Measurements from ENCODE around the gene AKAP8L.

Gene AKAP8L

GRCh38 chr19:15418579-15419412 is at the start of gene AKAP8L:
Gene AKAP8L, minus strand, starts transcription at chr19:15418988. Its CDS starts 65 bp downstream, at chr19:15418923.
- H3K27ac Mint-ChIP-seq, result peak within 1 kb of the TSS; percentile 99
- H3K27me3 Mint-ChIP-seq, result no peaks in the 10 kb centered on the region
- ATAC-seq, result peak; percentile 97
- DNase-seq, result peak; percentile 98 to 99
- H3K4me3 Mint-ChIP-seq, result peak within 1 kb of the TSS; percentile 97 to 98
- H3K9me3 Mint-ChIP-seq, result peaks cover 0 to 12% of the 10 kb centered on the region in 2 donors
- peaks cover 55% of the 10 kb centered on the region for H3K4me1 Mint-ChIP-seq

DNA sequence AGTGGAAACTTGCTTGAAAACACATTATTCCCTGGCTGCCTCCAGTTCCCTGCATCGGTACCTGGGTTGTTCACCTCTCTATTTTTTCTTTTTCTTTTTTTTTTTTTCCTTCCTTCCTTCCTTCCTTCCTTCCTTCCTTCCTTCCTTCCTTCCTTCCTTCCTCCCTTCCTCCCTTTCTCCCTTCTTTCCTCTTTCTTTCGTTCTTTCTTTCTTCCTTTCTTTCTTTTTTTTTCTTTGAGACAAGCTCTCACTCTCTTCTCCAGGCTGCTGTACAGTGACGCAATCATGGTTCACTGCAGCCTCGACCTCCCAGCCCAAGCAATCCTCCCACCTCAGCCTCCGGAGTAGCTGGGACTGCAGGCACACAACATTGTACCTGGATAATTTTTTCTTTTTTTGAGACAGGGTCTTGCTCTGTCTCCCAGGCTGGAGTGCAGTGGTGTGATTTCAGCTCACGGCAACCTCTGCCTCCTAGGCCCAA is 49.0 kb upstream of the AKAP8L start:
- Mint-ChIP-seq H3K4me1 (peaks cover 63% of the 10 kb centered on the region), H3K27me3 (no peaks in the 10 kb centered on the region), H3K9me3 (no peaks in the 10 kb centered on the region), H3K27ac (peak overlapping the region in 1 of 2 donors; percentile 67), H3K4me3 (peak overlapping the region; percentile 16 to 63)
- ATAC-seq (no peak), DNase-seq (no peak)

- H3K4me1 Mint-ChIP-seq, result peaks cover 70% of the 10 kb centered on the region
- peak overlapping the region; percentile 58 to 62 for H3K4me3 Mint-ChIP-seq
- peak; percentile 43 to 73 for DNase-seq
- no peaks in the 10 kb centered on the region for H3K27me3 Mint-ChIP-seq
- peak overlapping the region; percentile 52 to 94 for H3K27ac Mint-ChIP-seq
- ATAC-seq, result peak; percentile 61
- H3K9me3 Mint-ChIP-seq, result no peaks in the 10 kb centered on the region
Observed at GRCh38 chr19:15466851-15467733, 48.3 kb upstream of the AKAP8L start.

- DNase-seq (peak; percentile 56 to 71), ATAC-seq (peak; percentile 76)
- Mint-ChIP-seq H3K27ac (peak within 1 kb of the TSS; percentile 97), H3K4me3 (peak within 1 kb of the TSS; percentile 88 to 90), H3K27me3 (no peaks in the 10 kb centered on the region), H3K9me3 (no peaks in the 10 kb centered on the region), H3K4me1 (peaks cover 76% of the 10 kb centered on the region)
Observed at GRCh38 chr19:15464394-15465385, 45.9 kb upstream of the AKAP8L start, which contains the start of gene RASAL3. Gene RASAL3, minus strand, starts transcription at chr19:15464544. Its CDS starts 186 bp downstream, at chr19:15464358.

GRCh38 chr19:15463861-15464371 is 45.1 kb upstream of the AKAP8L start:
- peak overlapping the region; percentile 97 for H3K27ac Mint-ChIP-seq
- no peaks in the 10 kb centered on the region for H3K27me3 Mint-ChIP-seq
- peak; percentile 88 for ATAC-seq
- peak overlapping the region; percentile 88 to 90 for H3K4me3 Mint-ChIP-seq
- DNase-seq, result peak; percentile 80 to 86
- H3K4me1 Mint-ChIP-seq, result peaks cover 70% of the 10 kb centered on the region
- no peaks in the 10 kb centered on the region for H3K9me3 Mint-ChIP-seq

DNA sequence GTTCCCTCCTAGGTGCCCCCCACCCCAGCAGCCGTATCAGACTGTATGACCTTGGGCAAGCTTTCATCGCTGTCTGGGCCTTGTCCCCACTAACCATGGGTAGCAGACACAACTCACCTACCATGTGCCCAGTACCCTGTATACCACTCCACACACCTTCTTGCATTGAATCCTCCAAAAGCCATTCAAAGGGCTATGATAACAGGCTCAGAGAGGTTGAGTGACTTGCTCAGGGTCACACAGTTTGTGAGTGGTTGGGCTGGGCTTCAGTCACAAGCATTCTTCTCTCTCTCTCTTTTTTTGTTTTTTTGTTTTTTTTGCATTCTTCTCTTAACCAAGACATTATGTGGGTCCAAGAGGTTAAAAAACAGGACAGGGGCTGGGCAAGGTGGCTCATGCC is 42.9 kb upstream of the AKAP8L start:
- Mint-ChIP-seq H3K9me3 (no peaks in the 10 kb centered on the region), H3K4me1 (peaks cover 54% of the 10 kb centered on the region), H3K27ac (peak overlapping the region in 1 of 2 donors; percentile 76), H3K4me3 (no peak overlapping the region), H3K27me3 (no peaks in the 10 kb centered on the region)
- DNase-seq, result no peak
- ATAC-seq, result no peak

GRCh38 chr19:15457701-15458484 is 39.1 kb upstream of the AKAP8L start:
- no peak for ATAC-seq
- Mint-ChIP-seq H3K4me1 (peaks cover 46% of the 10 kb centered on the region), H3K9me3 (no peaks in the 10 kb centered on the region), H3K27me3 (no peaks in the 10 kb centered on the region), H3K27ac (no peak overlapping the region), H3K4me3 (no peak overlapping the region)
- no peak for DNase-seq

DNA sequence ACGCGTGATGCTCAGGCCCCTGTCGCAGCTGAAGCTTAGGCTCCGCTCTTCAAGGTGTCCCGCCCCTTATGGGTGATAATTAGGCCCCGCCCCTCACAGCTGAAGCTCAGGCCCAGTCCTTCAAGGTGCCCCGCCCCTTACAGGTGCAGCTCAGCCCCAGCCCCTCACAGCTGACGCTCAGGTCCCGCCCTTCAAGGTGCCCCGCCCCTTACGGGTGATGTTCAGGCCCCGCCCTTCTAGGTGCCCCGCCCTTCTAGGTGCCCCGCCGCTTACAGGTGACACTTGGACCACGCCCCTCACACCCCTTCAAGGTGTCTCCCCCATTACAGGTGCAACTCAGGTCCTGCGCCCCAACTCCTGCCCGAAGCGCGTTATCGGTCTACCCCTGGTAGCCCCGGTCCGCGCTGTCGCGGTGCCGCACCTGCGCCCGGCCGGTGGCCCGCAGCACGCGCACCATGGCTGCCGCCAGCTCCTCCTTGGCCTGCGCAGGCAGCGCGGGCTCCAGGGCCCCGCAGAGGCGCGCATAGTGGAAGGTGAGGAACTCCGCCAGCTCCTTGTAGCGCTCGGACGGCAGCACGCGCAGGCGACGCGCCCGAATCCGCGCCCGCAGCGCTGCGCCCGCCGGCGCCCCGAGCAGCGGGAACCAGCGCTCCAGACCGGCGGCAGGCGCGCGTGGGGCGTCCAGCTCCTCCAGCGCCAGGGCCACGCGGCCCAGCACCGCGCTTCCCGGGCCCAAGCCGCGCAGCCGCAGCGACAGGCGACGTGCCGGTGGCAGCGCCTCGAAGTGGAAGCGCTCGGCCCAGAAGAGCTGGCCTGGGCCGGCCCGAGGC is 38.3 kb upstream of the AKAP8L start:
- peak overlapping the region in 1 of 2 donors; percentile 54 for H3K27ac Mint-ChIP-seq
- no peak for DNase-seq
- no peaks in the 10 kb centered on the region for H3K9me3 Mint-ChIP-seq
- H3K4me1 Mint-ChIP-seq, result peaks cover 39% of the 10 kb centered on the region
- ATAC-seq, result peak; percentile 45
- no peak overlapping the region for H3K4me3 Mint-ChIP-seq
- H3K27me3 Mint-ChIP-seq, result no peaks in the 10 kb centered on the region

DNA sequence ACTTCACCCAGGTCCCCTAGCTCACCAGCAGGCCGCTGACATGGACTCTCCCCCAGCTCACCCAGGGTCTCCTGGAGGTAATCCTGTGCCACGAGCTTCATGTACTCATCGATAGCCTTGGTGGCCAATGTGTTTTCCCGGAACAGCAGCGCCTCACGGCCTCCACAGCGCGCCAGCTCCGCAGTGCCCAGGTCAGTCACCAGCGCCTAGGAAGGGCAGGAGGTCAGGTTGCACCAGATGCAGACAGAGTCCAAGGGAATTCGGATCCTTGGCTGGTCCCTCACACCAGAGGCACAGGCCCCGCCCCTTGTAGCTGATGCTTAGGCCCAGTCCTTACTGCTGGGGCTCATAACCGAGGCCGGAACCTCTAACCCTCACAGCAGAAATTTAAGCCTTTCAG is 37.7 kb upstream of the AKAP8L start:
- Mint-ChIP-seq H3K4me3 (no peak overlapping the region), H3K4me1 (peaks cover 37% of the 10 kb centered on the region), H3K27me3 (no peaks in the 10 kb centered on the region), H3K9me3 (no peaks in the 10 kb centered on the region), H3K27ac (peak overlapping the region in 1 of 2 donors; percentile 54)
- ATAC-seq, result no peak
- DNase-seq, result no peak

GRCh38 chr19:15455996-15456395 is 37.2 kb upstream of the AKAP8L start:
- Mint-ChIP-seq H3K27ac (no peak overlapping the region), H3K4me1 (peaks cover 39% of the 10 kb centered on the region), H3K27me3 (no peaks in the 10 kb centered on the region), H3K4me3 (no peak overlapping the region), H3K9me3 (no peaks in the 10 kb centered on the region)
- no peak for DNase-seq
- ATAC-seq, result no peak

DNA sequence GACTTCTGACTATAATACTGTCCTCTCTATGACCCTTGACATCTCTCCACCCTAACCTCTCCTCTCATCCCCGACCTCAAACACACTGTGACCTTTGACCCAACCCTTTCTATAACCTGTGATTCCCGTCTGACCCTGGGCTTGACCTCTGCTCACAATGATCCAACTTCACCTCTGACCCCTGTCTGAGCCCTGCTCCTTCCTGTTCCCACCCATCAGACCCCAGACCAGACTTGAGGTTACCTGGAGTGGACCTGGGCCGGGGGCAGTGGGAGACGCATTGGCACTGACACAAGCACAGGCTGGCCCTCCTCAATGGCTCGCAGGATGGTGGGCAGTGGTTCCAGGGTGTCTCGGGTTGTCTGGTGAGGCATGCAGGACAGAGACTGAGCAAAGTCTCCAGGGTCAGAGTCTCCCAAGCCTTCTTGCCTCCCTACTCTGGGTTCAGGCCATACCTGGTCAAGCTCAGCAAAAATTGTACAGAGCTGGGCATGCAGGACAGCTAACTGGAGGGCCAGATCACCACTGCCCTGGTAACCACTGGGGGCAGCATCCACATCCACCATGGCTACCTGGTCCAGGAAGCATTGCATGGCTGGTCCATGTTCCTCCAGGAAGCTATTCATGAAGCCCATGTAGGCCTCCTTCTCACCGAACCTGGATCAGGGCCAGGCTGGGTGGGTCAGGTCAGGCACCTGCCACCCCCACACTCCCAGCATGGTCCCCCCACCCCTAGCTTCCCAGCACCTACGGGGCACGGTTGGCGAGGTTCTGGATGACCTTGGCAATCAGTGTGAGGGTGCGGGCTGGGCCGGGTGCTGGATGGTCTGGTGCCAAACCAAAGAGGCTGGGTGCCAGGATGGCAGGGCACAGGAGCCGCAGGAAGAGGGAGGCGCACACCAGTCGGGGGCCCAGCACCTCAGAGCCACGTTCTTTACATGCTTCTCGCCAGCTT is 35.4 kb upstream of the AKAP8L start:
- H3K9me3 Mint-ChIP-seq, result peaks cover 6 to 8% of the 10 kb centered on the region in 2 donors
- peaks cover 42% of the 10 kb centered on the region for H3K4me1 Mint-ChIP-seq
- no peak for ATAC-seq
- H3K27me3 Mint-ChIP-seq, result no peaks in the 10 kb centered on the region
- no peak for DNase-seq
- no peak overlapping the region for H3K4me3 Mint-ChIP-seq
- H3K27ac Mint-ChIP-seq, result peak overlapping the region; percentile 31 to 82

- no peak for DNase-seq
- Mint-ChIP-seq H3K27me3 (no peaks in the 10 kb centered on the region), H3K4me3 (no peak overlapping the region), H3K4me1 (peaks cover 47% of the 10 kb centered on the region), H3K27ac (no peak overlapping the region), H3K9me3 (peaks cover 6 to 8% of the 10 kb centered on the region in 2 donors)
- ATAC-seq, result no peak
Observed at GRCh38 chr19:15453091-15453578, 34.3 kb upstream of the AKAP8L start.

Measured in stimulated activated naive CD8-positive, alpha-beta T cell treated with anti-CD3 and anti-CD28 coated beads, Interleukin-15, amount 100 ng/mL, for 72 hours (primary cell).